Measurements from ENCODE around the gene PLCB4.

PLCB4 gene

GRCh38 chr20:9092113-9092512 lies 23.2 kb downstream of the PLCB4 start:
- ATAC-seq (replicated peaks; ENCODE audit: extremely low read depth, poor library complexity, severe bottlenecking) (no peak), DNase-seq (ENCODE audit: low spot score in 2 of 2) (no peak)
- Mint-ChIP-seq H3K4me3 (no peak overlapping the region), H3K4me1 (no peaks in the 10 kb centered on the region), H3K27ac (ENCODE audit: low read depth) (no peak overlapping the region), H3K9me3 (peaks cover 4% of the 10 kb centered on the region), H3K36me3 (ENCODE audit: insufficient read depth) (no peaks in the 10 kb centered on the region), H3K27me3 (no peaks in the 10 kb centered on the region)

GRCh38 chr20:9092655-9093054 lies 23.8 kb downstream of the PLCB4 start:
- ATAC-seq (replicated peaks; ENCODE audit: extremely low read depth, poor library complexity, severe bottlenecking) (no peak), DNase-seq (ENCODE audit: low spot score in 2 of 2) (no peak)
- Mint-ChIP-seq H3K27ac (ENCODE audit: low read depth) (no peak overlapping the region), H3K4me1 (no peaks in the 10 kb centered on the region), H3K27me3 (no peaks in the 10 kb centered on the region), H3K36me3 (ENCODE audit: insufficient read depth) (no peaks in the 10 kb centered on the region), H3K9me3 (peaks cover 6% of the 10 kb centered on the region), H3K4me3 (no peak overlapping the region)

GRCh38 chr20:9093218-9093957 lies 24.5 kb downstream of the PLCB4 start:
- DNase-seq (ENCODE audit: low spot score in 2 of 2) (no peak), ATAC-seq (replicated peaks; ENCODE audit: extremely low read depth, poor library complexity, severe bottlenecking) (no peak)
- no peaks in the 10 kb centered on the region for H3K36me3 Mint-ChIP-seq (ENCODE audit: insufficient read depth)
- H3K4me1 Mint-ChIP-seq = no peaks in the 10 kb centered on the region
- peaks cover 9% of the 10 kb centered on the region for H3K9me3 Mint-ChIP-seq
- H3K27ac Mint-ChIP-seq (ENCODE audit: low read depth) = no peak overlapping the region
- no peak overlapping the region for H3K4me3 Mint-ChIP-seq
- H3K27me3 Mint-ChIP-seq = no peaks in the 10 kb centered on the region

GRCh38 chr20:9099372-9099771 lies 30.5 kb downstream of the PLCB4 start:
- H3K27me3 Mint-ChIP-seq = no peaks in the 10 kb centered on the region
- ATAC-seq (replicated peaks; ENCODE audit: extremely low read depth, poor library complexity, severe bottlenecking) (no peak), DNase-seq (ENCODE audit: low spot score in 2 of 2) (no peak)
- no peaks in the 10 kb centered on the region for H3K36me3 Mint-ChIP-seq (ENCODE audit: insufficient read depth)
- no peak overlapping the region for H3K27ac Mint-ChIP-seq (ENCODE audit: low read depth)
- no peaks in the 10 kb centered on the region for H3K4me1 Mint-ChIP-seq
- peaks cover 5% of the 10 kb centered on the region for H3K9me3 Mint-ChIP-seq
- no peak overlapping the region for H3K4me3 Mint-ChIP-seq

GRCh38 chr20:9100691-9101090 lies 31.8 kb downstream of the PLCB4 start:
- Mint-ChIP-seq H3K27me3 (no peaks in the 10 kb centered on the region), H3K9me3 (peaks cover 5% of the 10 kb centered on the region), H3K36me3 (ENCODE audit: insufficient read depth) (peaks cover 1% of the 10 kb centered on the region), H3K27ac (ENCODE audit: low read depth) (no peak overlapping the region), H3K4me3 (no peak overlapping the region), H3K4me1 (no peaks in the 10 kb centered on the region)
- ATAC-seq (replicated peaks; ENCODE audit: extremely low read depth, poor library complexity, severe bottlenecking) (no peak), DNase-seq (ENCODE audit: low spot score in 2 of 2) (no peak)

- DNase-seq (ENCODE audit: low spot score in 2 of 2) (no peak), ATAC-seq (replicated peaks; ENCODE audit: extremely low read depth, poor library complexity, severe bottlenecking) (no peak)
- H3K9me3 Mint-ChIP-seq = peaks cover 5% of the 10 kb centered on the region
- H3K27ac Mint-ChIP-seq (ENCODE audit: low read depth) = no peak overlapping the region
- peaks cover 1% of the 10 kb centered on the region for H3K36me3 Mint-ChIP-seq (ENCODE audit: insufficient read depth)
- H3K27me3 Mint-ChIP-seq = no peaks in the 10 kb centered on the region
- no peak overlapping the region for H3K4me3 Mint-ChIP-seq
- H3K4me1 Mint-ChIP-seq = no peaks in the 10 kb centered on the region
Observed at GRCh38 chr20:9102456-9102855, 33.6 kb downstream of the PLCB4 start.

- Mint-ChIP-seq H3K27me3 (no peaks in the 10 kb centered on the region), H3K4me3 (no peak overlapping the region), H3K27ac (ENCODE audit: low read depth) (no peak overlapping the region), H3K36me3 (ENCODE audit: insufficient read depth) (peaks cover 1% of the 10 kb centered on the region), H3K9me3 (no peaks in the 10 kb centered on the region), H3K4me1 (no peaks in the 10 kb centered on the region)
- ATAC-seq (replicated peaks; ENCODE audit: extremely low read depth, poor library complexity, severe bottlenecking) = no peak
- DNase-seq (ENCODE audit: low spot score in 2 of 2) = no peak
Observed at GRCh38 chr20:9103955-9104354, 35.1 kb downstream of the PLCB4 start.

- no peaks in the 10 kb centered on the region for H3K9me3 Mint-ChIP-seq
- ATAC-seq (replicated peaks; ENCODE audit: extremely low read depth, poor library complexity, severe bottlenecking) = no peak
- H3K4me1 Mint-ChIP-seq = no peaks in the 10 kb centered on the region
- H3K27ac Mint-ChIP-seq (ENCODE audit: low read depth) = no peak overlapping the region
- no peak for DNase-seq (ENCODE audit: low spot score in 2 of 2)
- no peaks in the 10 kb centered on the region for H3K27me3 Mint-ChIP-seq
- peaks cover 1% of the 10 kb centered on the region for H3K36me3 Mint-ChIP-seq (ENCODE audit: insufficient read depth)
- no peak overlapping the region for H3K4me3 Mint-ChIP-seq
Observed at GRCh38 chr20:9108260-9108659, 39.4 kb downstream of the PLCB4 start.

GRCh38 chr20:9109566-9109965 lies 40.7 kb downstream of the PLCB4 start:
- Mint-ChIP-seq H3K27me3 (no peaks in the 10 kb centered on the region), H3K4me3 (no peak overlapping the region), H3K27ac (ENCODE audit: low read depth) (no peak overlapping the region), H3K9me3 (no peaks in the 10 kb centered on the region), H3K4me1 (no peaks in the 10 kb centered on the region), H3K36me3 (ENCODE audit: insufficient read depth) (peaks cover under 1% of the 10 kb centered on the region)
- ATAC-seq (replicated peaks; ENCODE audit: extremely low read depth, poor library complexity, severe bottlenecking) (no peak), DNase-seq (ENCODE audit: low spot score in 2 of 2) (no peak)

GRCh38 chr20:9110365-9110764 lies 41.5 kb downstream of the PLCB4 start:
- Mint-ChIP-seq H3K27me3 (no peaks in the 10 kb centered on the region), H3K4me1 (no peaks in the 10 kb centered on the region), H3K27ac (ENCODE audit: low read depth) (no peak overlapping the region), H3K4me3 (no peak overlapping the region), H3K36me3 (ENCODE audit: insufficient read depth) (no peaks in the 10 kb centered on the region), H3K9me3 (no peaks in the 10 kb centered on the region)
- DNase-seq (ENCODE audit: low spot score in 2 of 2) (no peak), ATAC-seq (replicated peaks; ENCODE audit: extremely low read depth, poor library complexity, severe bottlenecking) (no peak)

- Mint-ChIP-seq H3K4me1 (no peaks in the 10 kb centered on the region), H3K36me3 (ENCODE audit: insufficient read depth) (no peaks in the 10 kb centered on the region), H3K27ac (ENCODE audit: low read depth) (no peak overlapping the region), H3K9me3 (no peaks in the 10 kb centered on the region), H3K4me3 (no peak overlapping the region), H3K27me3 (no peaks in the 10 kb centered on the region)
- DNase-seq (ENCODE audit: low spot score in 2 of 2) (no peak), ATAC-seq (replicated peaks; ENCODE audit: extremely low read depth, poor library complexity, severe bottlenecking) (no peak)
Observed at GRCh38 chr20:9110916-9111432, 42.1 kb downstream of the PLCB4 start.

- H3K27me3 Mint-ChIP-seq = no peaks in the 10 kb centered on the region
Observed at GRCh38 chr20:9112541-9113515, 43.9 kb downstream of the PLCB4 start.

GRCh38 chr20:9114709-9115108 lies 45.8 kb downstream of the PLCB4 start:
- no peaks in the 10 kb centered on the region for H3K36me3 Mint-ChIP-seq (ENCODE audit: insufficient read depth)
- no peak overlapping the region for H3K27ac Mint-ChIP-seq (ENCODE audit: low read depth)
- no peaks in the 10 kb centered on the region for H3K4me1 Mint-ChIP-seq
- H3K27me3 Mint-ChIP-seq = no peaks in the 10 kb centered on the region
- no peak for ATAC-seq (replicated peaks; ENCODE audit: extremely low read depth, poor library complexity, severe bottlenecking)
- no peak overlapping the region for H3K4me3 Mint-ChIP-seq
- H3K9me3 Mint-ChIP-seq = no peaks in the 10 kb centered on the region
- DNase-seq (ENCODE audit: low spot score in 2 of 2) = no peak

More at GRCh38 chr20:9112541-9113515, 43.9 kb downstream of the PLCB4 start:
- no peaks in the 10 kb centered on the region for H3K9me3 Mint-ChIP-seq
- ATAC-seq (replicated peaks; ENCODE audit: extremely low read depth, poor library complexity, severe bottlenecking) = no peak
- no peaks in the 10 kb centered on the region for H3K36me3 Mint-ChIP-seq (ENCODE audit: insufficient read depth)
- no peaks in the 10 kb centered on the region for H3K4me1 Mint-ChIP-seq
- H3K4me3 Mint-ChIP-seq = no peak overlapping the region
- H3K27ac Mint-ChIP-seq (ENCODE audit: low read depth) = no peak overlapping the region
- no peak for DNase-seq (ENCODE audit: low spot score in 2 of 2)
